ENCODE measurements around the gene CLDND1. TPM values are rescaled to one million over a fixed set of nuclear protein-coding genes. Genes with fewer than 3 reads are reported as not detected.

Gene CLDND1
- total RNA-seq, 1 experiment from 2014 or later, result 77.3 TPM

DNA sequence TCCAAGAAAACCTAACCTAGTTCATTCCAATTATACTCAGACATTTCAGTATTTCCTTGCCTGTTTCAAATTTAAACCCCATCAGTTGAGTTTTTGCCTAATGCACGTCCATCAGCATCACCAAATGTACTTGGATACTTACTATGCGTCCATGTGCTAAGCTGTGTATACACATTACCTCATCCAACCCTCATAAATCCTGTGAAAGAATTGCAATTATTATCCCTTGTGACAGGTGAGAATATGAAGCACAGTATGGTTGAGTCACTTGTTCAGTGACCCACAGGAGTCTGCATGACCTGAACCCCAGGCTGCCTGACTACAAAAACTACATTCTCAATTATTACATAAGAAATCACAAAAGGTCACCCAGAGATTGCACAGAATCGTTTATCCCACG lies 22.7 kb downstream of the CLDND1 start:
- TF ChIP-seq, protein P1, sequence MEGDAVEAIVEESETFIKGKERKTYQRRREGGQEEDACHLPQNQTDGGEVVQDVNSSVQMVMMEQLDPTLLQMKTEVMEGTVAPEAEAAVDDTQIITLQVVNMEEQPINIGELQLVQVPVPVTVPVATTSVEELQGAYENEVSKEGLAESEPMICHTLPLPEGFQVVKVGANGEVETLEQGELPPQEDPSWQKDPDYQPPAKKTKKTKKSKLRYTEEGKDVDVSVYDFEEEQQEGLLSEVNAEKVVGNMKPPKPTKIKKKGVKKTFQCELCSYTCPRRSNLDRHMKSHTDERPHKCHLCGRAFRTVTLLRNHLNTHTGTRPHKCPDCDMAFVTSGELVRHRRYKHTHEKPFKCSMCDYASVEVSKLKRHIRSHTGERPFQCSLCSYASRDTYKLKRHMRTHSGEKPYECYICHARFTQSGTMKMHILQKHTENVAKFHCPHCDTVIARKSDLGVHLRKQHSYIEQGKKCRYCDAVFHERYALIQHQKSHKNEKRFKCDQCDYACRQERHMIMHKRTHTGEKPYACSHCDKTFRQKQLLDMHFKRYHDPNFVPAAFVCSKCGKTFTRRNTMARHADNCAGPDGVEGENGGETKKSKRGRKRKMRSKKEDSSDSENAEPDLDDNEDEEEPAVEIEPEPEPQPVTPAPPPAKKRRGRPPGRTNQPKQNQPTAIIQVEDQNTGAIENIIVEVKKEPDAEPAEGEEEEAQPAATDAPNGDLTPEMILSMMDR (IDR thresholded peaks at IDR 0.05), result no peak
- TF ChIP-seq TCF7L2 (IDR thresholded peaks at IDR 0.05; ENCODE audit: low read depth, low read length) (no peak), SIN3A (IDR thresholded peaks at IDR 0.05; ENCODE audit: borderline replicate concordance, insufficient read depth, low read depth, low read length) (no peak), POLR2AphosphoS5 (IDR thresholded peaks at IDR 0.05; ENCODE audit: low read depth, low read length) (no peak)
- TF ChIP-seq, protein P2, sequence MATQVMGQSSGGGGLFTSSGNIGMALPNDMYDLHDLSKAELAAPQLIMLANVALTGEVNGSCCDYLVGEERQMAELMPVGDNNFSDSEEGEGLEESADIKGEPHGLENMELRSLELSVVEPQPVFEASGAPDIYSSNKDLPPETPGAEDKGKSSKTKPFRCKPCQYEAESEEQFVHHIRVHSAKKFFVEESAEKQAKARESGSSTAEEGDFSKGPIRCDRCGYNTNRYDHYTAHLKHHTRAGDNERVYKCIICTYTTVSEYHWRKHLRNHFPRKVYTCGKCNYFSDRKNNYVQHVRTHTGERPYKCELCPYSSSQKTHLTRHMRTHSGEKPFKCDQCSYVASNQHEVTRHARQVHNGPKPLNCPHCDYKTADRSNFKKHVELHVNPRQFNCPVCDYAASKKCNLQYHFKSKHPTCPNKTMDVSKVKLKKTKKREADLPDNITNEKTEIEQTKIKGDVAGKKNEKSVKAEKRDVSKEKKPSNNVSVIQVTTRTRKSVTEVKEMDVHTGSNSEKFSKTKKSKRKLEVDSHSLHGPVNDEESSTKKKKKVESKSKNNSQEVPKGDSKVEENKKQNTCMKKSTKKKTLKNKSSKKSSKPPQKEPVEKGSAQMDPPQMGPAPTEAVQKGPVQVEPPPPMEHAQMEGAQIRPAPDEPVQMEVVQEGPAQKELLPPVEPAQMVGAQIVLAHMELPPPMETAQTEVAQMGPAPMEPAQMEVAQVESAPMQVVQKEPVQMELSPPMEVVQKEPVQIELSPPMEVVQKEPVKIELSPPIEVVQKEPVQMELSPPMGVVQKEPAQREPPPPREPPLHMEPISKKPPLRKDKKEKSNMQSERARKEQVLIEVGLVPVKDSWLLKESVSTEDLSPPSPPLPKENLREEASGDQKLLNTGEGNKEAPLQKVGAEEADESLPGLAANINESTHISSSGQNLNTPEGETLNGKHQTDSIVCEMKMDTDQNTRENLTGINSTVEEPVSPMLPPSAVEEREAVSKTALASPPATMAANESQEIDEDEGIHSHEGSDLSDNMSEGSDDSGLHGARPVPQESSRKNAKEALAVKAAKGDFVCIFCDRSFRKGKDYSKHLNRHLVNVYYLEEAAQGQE (IDR thresholded peaks at IDR 0.05; ENCODE audit: insufficient read depth in 1 of 2, low read depth in 2 of 2, low read length in 1 of 2), result no peak
- intact Hi-C loops (cut with micrococcal nuclease; ENCODE audit: unreplicated experiment), result no loop called here
- DNase-seq (ENCODE audit: low read depth, low spot score) (no peak), ATAC-seq (no peak)
- H3K4me3 ChIP-seq (ENCODE audit: low read depth in 2 of 2, low read length in 2 of 2), result no peak overlapping the region
- peaks cover 6% of the 10 kb centered on the region; the same call in 1 of the 2 replicates for H3K27me3 ChIP-seq (ENCODE audit: control insufficient read depth, insufficient read depth, low read length)
- no TSS peak for BruUV-seq (replicated peaks)
- H3K36me3 ChIP-seq (ENCODE audit: control insufficient read depth, insufficient read depth, low read length), result no peaks in the 10 kb centered on the region
- ChIA-PET POLR2A (no interaction called here), CTCF (no interaction called here)
- in situ Hi-C loops (cut with HindIII; ENCODE audit: low pct_unique_long_range_greater_than_20kb, low sequenced_read_pairs), result no loop called here
- no peak overlapping the region for H3K27ac ChIP-seq (ENCODE audit: low read length)
- no peaks in the 10 kb centered on the region for H3K4me1 ChIP-seq (ENCODE audit: control insufficient read depth, insufficient read depth, low read length)
- no peaks in the 10 kb centered on the region for H3K9me3 ChIP-seq (ENCODE audit: control insufficient read depth, insufficient read depth, low read depth, low read length)

DNA sequence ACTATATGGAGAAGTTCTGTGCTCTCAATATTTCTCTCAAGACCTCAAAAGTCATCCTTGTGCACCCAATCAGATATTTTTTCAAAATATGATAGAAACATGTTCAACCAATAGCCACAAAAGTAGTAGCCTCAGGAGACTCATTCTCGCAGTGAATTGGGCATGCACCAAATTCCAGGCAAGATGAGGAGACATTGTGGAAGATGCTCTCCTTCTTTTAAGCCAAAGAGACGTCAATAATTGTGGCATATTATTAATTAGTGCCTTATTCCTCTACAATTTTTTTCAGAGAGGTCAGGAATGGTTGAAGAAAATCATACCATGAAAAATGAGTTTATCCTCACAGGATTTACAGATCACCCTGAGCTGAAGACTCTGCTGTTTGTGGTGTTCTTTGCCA lies 25.3 kb downstream of the CLDND1 start, which contains the start of gene OR5K2:
TSS of gene OR5K2 (plus strand) at position 301 of the 400 bp plus-strand sequence. CDS start at position 301, 0 bp downstream.
- in situ Hi-C loops (cut with HindIII; ENCODE audit: low pct_unique_long_range_greater_than_20kb, low sequenced_read_pairs) (no loop called here), intact Hi-C loops (cut with micrococcal nuclease; ENCODE audit: unreplicated experiment) (no loop called here)
- TF ChIP-seq SIN3A (IDR thresholded peaks at IDR 0.05; ENCODE audit: borderline replicate concordance, insufficient read depth, low read depth, low read length) (no peak), POLR2AphosphoS5 (IDR thresholded peaks at IDR 0.05; ENCODE audit: low read depth, low read length) (no peak), TCF7L2 (IDR thresholded peaks at IDR 0.05; ENCODE audit: low read depth, low read length) (no peak)
- TF ChIP-seq, protein P1 (IDR thresholded peaks at IDR 0.05), result no peak
- TF ChIP-seq, protein P2 (IDR thresholded peaks at IDR 0.05; ENCODE audit: insufficient read depth in 1 of 2, low read depth in 2 of 2, low read length in 1 of 2), result no peak
- Histone ChIP-seq H3K9me3 (ENCODE audit: control insufficient read depth, insufficient read depth, low read depth, low read length) (no peaks in the 10 kb centered on the region), H3K4me1 (ENCODE audit: control insufficient read depth, insufficient read depth, low read length) (no peaks in the 10 kb centered on the region), H3K4me3 (ENCODE audit: low read depth in 2 of 2, low read length in 2 of 2) (no peak within 1 kb of the TSS), H3K36me3 (ENCODE audit: control insufficient read depth, insufficient read depth, low read length) (no peaks in the 10 kb centered on the region), H3K27ac (ENCODE audit: low read length) (no peak within 1 kb of the TSS), H3K27me3 (ENCODE audit: control insufficient read depth, insufficient read depth, low read length) (peaks cover 11% of the 10 kb centered on the region)
- DNase-seq (ENCODE audit: low read depth, low spot score) (no peak), ATAC-seq (no peak)
- CTCF ChIA-PET, result no interaction called here
- BruUV-seq (replicated peaks), result no TSS peak
- POLR2A ChIA-PET, result no interaction called here

Data from Panc1 (cell line).